MCF 10A (cell line): ENCODE data around the gene NPRL2. TPM values are rescaled to one million over a fixed set of nuclear protein-coding genes. Genes with fewer than 3 reads are reported as not detected.

Experiments
- BruUV-seq: library from RNA; stranded (reverse); fragments of 400-500 nt; replicated peaks from 2 replicates; lab custom pipeline; 2021; lab: Mats Ljungman, UMichigan
- CTCF ChIA-PET: fragments of 300-600 bp; sonication (Branson Sonifier 250); formaldehyde crosslinking; extraction: SDS; loops from one replicate; lab custom pipeline; 2021; ENCODE audit warnings: antibody characterized with exemption, inconsistent platforms; lab: Yijun Ruan, JAX
- POLR2A ChIA-PET: fragments of 300-600, 350-650 bp; sonication (Branson Sonifier 250); formaldehyde crosslinking; extraction: SDS; loops from one replicate; lab custom pipeline; 2020; ENCODE audit warnings: antibody characterized with exemption, inconsistent platforms; lab: Yijun Ruan, JAX
- DNase-seq: peaks from one replicate; pipeline ENCODE4 v3.0.0-alpha.2; 2018; ENCODE audit not compliant: unreplicated experiment
- H3K27ac Mint-ChIP-seq: one replicate; pipeline ENCODE4 v1.8.0; 2022; ENCODE audit warnings: mild to moderate bottlenecking, low read depth, mixed read lengths; ENCODE audit not compliant: unreplicated experiment
- H3K27me3 Mint-ChIP-seq: one replicate; pipeline ENCODE4 v1.8.0; 2022; ENCODE audit warnings: mixed read lengths; ENCODE audit not compliant: insufficient read depth, unreplicated experiment
- H3K36me3 Mint-ChIP-seq: one replicate; pipeline ENCODE4 v1.8.0; 2022; ENCODE audit warnings: mild to moderate bottlenecking, moderate library complexity, mixed read lengths; ENCODE audit not compliant: insufficient read depth, unreplicated experiment
- H3K4me1 Mint-ChIP-seq: one replicate; pipeline ENCODE4 v1.8.0; 2022; ENCODE audit warnings: mixed read lengths; ENCODE audit not compliant: insufficient read depth, unreplicated experiment
- H3K4me3 Mint-ChIP-seq: one replicate; pipeline ENCODE4 v1.8.0; 2022; ENCODE audit warnings: mild to moderate bottlenecking, moderate library complexity, mixed read lengths; ENCODE audit not compliant: unreplicated experiment
- H3K9me3 Mint-ChIP-seq: one replicate; pipeline ENCODE4 v1.8.0; 2022; ENCODE audit warnings: mixed read lengths; ENCODE audit not compliant: unreplicated experiment
- CTCF ChIP-seq: fragments of 200-600 bp; IDR thresholded peaks from one replicate; pipeline ENCODE4 v1.8.0; 2022; ENCODE audit warnings: antibody characterized with exemption, mild to moderate bottlenecking; ENCODE audit not compliant: unreplicated experiment
- intact Hi-C: fragments of 100-400 bp; cut with micrococcal nuclease; formaldehyde crosslinking; loops from 2 replicates; pipeline ENCODE4 v1.14.1; 2022
- total RNA-seq: library from RNA; stranded (reverse); gene quantifications from 2 replicates; pipeline ENCODE4 v1.2.3, GENCODE V29; 2022

The NPRL2 gene
- total RNA-seq, 1 experiment from 2014 or later, result 21.1 TPM

DNA sequence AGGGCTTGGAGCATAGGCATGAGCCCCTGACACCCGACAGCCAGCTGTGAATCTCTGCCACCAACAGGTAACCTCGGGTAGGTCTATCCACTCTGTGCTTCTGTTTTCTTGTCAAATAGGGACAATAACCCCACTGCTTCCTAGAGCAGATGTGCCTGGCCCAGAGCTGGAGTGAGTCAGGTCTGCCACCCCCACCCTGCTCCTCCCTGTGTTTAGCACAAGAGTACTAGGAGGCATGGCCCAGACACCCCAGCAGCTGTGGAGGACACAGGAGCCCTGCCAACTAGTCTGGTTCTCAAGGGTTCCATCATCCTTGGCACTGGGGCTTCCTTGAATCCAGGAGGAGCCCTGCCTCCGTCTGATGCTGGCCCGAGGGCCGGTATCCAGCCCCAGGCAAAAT is 42.5 kb upstream of the NPRL2 start:
- intact Hi-C loops, result no loop called here
- no TSS peak for BruUV-seq
- H3K4me1 Mint-ChIP-seq, result peaks cover 20% of the 10 kb centered on the region
- no peak for TF ChIP-seq CTCF
- H3K27ac Mint-ChIP-seq, result no peak overlapping the region
- CTCF ChIA-PET, result interaction anchor here (0.7 kb wide), 1 partner anchor 149 kb away, joined by 3 read pairs; no protein-coding TSS in a partner anchor
- H3K27me3 Mint-ChIP-seq, result no peaks in the 10 kb centered on the region
- no peak overlapping the region for H3K4me3 Mint-ChIP-seq
- DNase-seq, result no peak
- no peaks in the 10 kb centered on the region for H3K36me3 Mint-ChIP-seq
- H3K9me3 Mint-ChIP-seq, result no peaks in the 10 kb centered on the region
- POLR2A ChIA-PET, result no interaction called here

- Mint-ChIP-seq H3K9me3 (no peaks in the 10 kb centered on the region), H3K27me3 (no peaks in the 10 kb centered on the region), H3K27ac (no peak overlapping the region), H3K4me3 (no peak overlapping the region), H3K4me1 (peaks cover 20% of the 10 kb centered on the region), H3K36me3 (no peaks in the 10 kb centered on the region)
- no peak for DNase-seq
- no TSS peak for BruUV-seq
- intact Hi-C loops, result no loop called here
- POLR2A ChIA-PET, result no interaction called here
- no peak for TF ChIP-seq CTCF
- CTCF ChIA-PET, result no interaction called here
Observed at GRCh38 chr3:50392101-50392715, 41.6 kb upstream of the NPRL2 start.

GRCh38 chr3:50390508-50391224 is 40.1 kb upstream of the NPRL2 start:
- peaks cover 14% of the 10 kb centered on the region for H3K4me1 Mint-ChIP-seq
- intact Hi-C loops, result no loop called here
- ChIA-PET CTCF (interaction anchor here (0.6 to 0.9 kb wide), 3 partner anchors 54 to 196 kb away, joined by 3 to 5 read pairs (median 3); partner anchors contain the start of genes HYAL3 and NAA80), POLR2A (interaction anchor here (1.2 kb wide), 1 partner anchor 45 kb away, joined by 3 read pairs; the partner anchor contains the start of gene ZMYND10)
- no peak overlapping the region for H3K27ac Mint-ChIP-seq
- DNase-seq, result peak; percentile 76
- no peaks in the 10 kb centered on the region for H3K27me3 Mint-ChIP-seq
- H3K9me3 Mint-ChIP-seq, result no peaks in the 10 kb centered on the region
- no TSS peak for BruUV-seq
- H3K36me3 Mint-ChIP-seq, result no peaks in the 10 kb centered on the region
- no peak overlapping the region for H3K4me3 Mint-ChIP-seq
- TF ChIP-seq CTCF, result no peak

DNA sequence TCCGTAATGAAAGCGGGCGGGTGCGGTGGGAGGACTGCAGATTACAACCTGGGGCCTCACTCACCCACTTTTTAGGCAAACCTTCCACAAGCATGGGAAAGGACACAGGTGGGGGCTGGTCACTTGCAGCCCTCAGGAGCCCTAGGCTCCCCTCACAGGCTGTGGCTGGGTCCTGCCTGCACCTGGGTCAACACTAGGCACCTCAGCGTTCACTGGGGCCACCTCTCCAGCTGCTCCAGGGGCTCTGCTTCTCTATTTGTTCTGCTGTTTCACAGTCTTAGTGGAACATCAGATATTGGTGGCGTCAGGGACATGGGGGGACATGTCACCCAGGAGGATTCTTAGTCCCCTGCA is 38.8 kb upstream of the NPRL2 start:
- intact Hi-C loops, result no loop called here
- ChIA-PET CTCF (interaction anchor here (0.9 to 1.3 kb wide), 3 partner anchors 42 to 227 kb away, joined by 3 read pairs; no protein-coding TSS in a partner anchor), POLR2A (no interaction called here)
- DNase-seq, result no peak
- Mint-ChIP-seq H3K4me1 (peaks cover 14% of the 10 kb centered on the region), H3K9me3 (no peaks in the 10 kb centered on the region), H3K27me3 (no peaks in the 10 kb centered on the region), H3K27ac (no peak overlapping the region), H3K36me3 (no peaks in the 10 kb centered on the region), H3K4me3 (no peak overlapping the region)
- BruUV-seq, result no TSS peak
- TF ChIP-seq CTCF, result no peak
